Embryonic facial prominence (tissue), 1 donor: ENCODE data around the gene KYNU.
"Not testable (repeated sequence)": the region's sequence is repeated elsewhere in the genome, so short reads cannot be mapped to it uniquely, and the experiment has no call there.

Experiments used
- DNase-seq: peaks from one replicate; pipeline ENCODE4 v3.0.0-alpha.2; 2016; ENCODE audit errors: extremely low spot score

KYNU gene

DNA sequence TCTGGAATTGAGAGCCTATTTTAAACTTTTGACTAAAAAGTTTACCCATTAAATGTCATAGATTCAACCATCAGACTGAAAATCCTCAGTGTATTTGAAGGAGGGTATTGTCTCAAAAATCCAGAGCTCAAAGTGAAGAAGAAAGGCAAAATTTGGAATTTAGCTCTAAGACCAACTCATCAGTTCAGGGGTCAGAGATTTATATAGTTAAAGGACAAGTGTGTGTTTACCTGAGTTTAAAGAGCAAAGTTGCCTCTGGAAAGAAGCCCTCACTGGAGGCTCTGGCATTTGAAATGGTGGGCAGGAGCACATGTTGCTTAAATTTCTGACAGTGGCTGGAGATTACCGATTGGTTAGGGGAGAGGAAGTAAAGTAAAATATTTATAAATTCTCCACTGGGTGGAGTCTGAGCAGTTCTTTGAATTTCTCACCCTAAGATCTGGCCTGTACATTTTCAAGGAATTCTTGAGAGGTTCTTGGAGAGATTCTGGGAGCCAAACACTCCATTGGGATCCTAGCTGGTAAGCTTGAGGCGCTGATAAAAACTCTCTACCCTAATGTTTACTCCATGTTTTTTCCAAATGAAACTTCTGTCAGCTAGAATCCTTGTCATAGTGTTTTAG is at the start of gene KYNU:
KYNU (plus strand) TSS at position 449 of the 623 bp plus-strand sequence. CDS start 7,704 bp downstream, outside the sequence.
- no peak for DNase-seq

DNA sequence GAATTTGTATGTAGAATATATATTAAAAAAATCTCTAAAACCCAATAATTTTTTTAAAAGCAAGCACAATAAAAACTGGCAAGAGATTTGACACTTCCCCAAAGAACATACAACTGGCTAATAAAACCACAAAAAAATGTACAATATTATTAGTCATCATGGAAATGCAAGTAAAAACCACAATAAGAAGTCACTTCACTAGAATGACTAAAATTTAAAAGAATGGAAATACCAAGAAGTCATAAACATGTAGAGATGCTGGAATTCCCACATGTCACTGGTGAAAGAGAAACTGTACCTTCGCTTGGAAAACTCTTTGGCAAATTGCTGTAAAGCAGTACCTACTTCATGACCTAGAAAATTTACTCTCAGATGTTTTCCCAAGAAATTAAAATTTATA is 43.4 kb upstream of the KYNU start:
- no peak for DNase-seq

DNA sequence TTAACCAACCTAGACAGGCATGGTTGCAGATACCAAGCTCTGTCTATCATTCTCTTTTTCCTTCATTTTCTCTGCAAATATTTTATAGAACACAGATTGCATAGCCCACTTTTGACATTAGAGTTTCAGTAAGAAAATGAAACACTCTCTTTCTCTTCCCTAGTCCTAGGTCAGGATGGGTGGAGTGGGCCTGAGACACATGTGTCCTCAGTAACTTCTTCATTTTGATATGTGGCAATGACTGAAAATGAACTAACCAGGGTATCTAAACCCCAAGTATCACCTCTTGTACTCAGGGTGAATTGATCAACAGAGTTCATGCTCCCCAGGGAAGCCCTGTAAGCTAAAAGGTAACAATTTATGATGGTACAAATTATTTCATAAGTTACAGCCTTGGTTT is 37.0 kb upstream of the KYNU start:
- no peak for DNase-seq

GRCh38 chr2:142841788-142842187 is 35.7 kb upstream of the KYNU start:
- DNase-seq = no peak

- DNase-seq = no peak
These were observed 35.1 kb upstream of the KYNU start for GRCh38 chr2:142842369-142842768.

- no peak for DNase-seq
These were observed 33.7 kb upstream of the KYNU start for GRCh38 chr2:142843731-142844130.

GRCh38 chr2:142848023-142848606 is 29.3 kb upstream of the KYNU start:
- DNase-seq = no peak

DNA sequence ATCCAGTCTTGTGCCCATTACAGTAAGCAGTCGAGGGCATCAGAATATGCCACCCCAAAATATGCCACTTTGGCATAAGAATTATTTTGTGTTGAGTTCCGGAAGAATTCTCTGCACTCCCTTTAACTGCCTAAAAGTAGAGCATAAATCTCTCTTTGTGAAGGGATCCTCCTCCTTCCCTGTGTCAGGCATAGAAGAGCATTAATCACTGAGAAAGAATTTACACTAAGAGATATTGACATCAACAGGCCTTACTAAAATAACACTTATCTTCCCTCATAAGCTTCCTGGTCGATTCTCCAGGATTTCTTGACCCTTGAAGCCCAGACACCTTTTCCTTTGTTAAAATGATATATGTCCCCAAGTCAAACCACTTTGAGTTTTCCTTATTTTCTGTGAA is 27.6 kb upstream of the KYNU start:
- no peak for DNase-seq

DNA sequence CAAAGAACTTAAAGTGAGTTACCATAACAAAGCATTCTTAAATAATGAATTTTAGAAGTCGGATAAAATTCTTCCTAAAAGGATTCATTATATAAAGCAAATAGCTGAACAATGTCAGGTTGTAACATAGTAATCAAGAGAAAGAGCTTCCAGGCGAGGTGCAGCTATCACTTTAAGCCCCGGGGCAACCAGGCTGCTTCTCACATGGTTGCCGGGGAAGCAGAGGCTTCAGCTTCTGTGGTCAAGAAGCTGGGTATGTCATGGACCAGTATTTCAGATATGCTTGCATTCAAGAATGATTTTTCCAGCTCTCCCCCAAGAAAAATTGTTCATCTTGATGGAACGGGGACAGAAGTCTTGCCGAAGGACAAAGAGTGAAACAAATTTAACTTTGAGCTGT is 23.6 kb upstream of the KYNU start:
- DNase-seq = no peak

DNA sequence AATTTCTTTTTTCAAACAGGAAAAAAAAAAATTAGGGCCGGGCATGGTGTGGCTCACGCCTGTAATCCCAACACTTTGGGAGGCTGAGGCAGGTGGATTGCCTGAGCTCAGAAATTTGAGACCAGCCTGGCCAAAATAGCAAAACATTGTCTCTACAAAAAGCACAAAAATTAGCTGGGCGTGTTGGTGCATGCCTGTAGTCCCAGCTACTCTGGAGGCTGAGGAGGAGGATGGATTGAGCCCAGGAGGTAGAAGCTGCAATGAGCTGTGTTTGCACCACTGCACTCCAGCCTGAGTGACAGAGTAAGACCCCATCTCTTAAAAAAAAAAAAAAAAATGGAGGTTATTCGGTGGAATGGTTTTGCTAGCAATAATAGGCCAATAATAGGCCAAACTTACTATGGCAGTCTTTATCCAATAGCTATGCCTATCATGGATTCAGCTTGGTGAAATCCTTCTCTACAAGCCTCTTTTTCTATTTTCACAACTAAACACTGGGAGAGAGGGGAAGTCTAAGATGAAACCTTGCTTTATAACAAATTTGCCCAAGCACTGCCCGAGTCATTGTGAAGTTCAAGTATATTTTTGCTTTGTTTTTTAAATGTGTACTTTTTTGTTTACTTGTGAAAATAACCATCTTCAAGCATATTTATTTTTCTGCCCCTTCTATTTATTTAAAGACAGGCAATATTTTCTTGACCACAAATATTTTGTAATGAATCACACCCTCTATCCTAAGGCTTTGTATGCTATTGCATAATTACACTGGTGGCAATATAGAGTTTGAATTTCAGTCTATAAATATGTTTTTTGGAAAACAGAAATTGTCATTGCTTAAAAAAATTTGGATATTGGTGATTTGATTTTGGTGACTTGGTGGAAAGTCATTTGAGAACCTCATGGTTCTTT is 20.0 kb upstream of the KYNU start:
- DNase-seq = no peak

DNA sequence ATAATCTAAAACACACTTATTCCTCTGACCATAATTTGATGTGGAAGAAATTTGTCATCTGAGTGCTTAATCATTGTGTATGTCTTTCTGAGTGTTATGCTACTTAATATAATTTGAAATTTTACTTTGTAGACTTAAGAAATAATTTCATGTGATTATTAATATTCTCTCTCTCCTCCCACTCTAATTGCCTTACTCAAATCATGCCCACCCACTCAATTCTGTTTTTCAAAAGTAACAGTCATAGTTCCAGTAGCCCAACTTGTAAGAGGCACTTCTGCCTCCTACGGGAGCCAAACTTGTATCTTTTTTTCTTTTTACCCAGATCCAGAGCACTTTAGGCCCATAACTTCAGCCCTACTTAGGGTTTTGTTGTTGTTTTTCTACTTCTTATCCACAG is 18.5 kb upstream of the KYNU start:
- DNase-seq = no peak

GRCh38 chr2:142862299-142862698 is 15.2 kb upstream of the KYNU start:
- DNase-seq = no peak

GRCh38 chr2:142862847-142863246 is 14.6 kb upstream of the KYNU start:
- no peak for DNase-seq

DNA sequence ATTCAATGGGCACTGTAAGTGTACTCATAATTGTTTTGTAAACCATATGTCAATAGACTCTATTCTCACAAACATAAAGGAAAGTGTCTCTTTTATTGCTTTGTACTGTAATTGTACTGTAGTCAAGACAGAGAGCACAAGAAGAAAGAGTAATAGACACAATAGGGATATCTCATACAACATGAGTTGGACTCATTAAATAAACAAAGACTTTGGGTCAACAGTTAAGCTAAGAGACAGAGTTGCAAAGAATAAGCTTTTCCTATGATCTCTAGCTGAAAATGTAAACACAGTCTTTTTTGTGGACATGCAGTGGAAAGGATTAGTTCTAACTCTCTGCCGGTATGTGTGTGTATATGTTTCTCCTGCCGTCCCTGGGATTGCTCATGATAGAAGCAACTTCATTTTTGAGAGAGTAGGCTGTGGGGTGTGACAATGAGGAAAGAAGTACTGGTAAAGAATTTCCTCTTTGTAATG is 13.9 kb upstream of the KYNU start:
- no peak for DNase-seq

DNA sequence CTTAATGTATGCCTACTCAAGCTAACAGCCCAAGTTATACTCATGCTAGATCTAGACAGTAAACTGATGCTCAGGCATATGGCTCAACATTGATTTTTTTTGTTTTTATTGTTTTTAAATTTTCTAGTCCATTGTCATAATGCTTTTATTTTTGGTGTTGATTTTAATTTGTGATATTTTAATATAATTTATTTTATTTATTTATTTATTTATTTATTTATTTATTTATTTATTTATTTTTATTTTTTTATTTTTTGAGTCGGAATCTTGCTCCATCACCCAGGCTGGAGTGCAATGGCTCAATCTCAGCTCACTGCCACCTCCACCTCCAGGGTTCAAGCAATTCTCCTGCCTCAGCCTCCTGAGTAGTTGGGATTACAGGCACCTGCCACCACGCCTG is 12.9 kb upstream of the KYNU start:
- not testable (repeated sequence) for DNase-seq

DNA sequence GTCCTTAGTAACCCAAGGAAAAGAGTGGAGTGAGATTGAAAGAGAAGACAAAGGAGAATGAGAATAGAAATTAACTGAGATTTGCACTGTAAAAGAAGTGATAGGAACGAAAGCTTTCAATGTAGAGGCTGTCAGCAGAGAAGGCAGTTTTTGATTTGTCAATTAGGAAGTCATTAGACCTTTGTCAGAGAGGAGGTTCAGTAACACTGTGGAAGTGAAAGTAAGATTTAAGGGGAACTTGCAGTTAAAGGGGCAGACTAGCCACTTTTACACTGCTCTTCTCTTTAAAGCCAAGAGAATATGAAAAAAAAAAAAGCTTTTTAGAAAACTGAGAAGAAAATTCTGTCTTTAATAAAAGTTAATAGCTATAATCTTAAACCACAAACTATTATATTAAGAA is 11.5 kb upstream of the KYNU start:
- no peak for DNase-seq

DNA sequence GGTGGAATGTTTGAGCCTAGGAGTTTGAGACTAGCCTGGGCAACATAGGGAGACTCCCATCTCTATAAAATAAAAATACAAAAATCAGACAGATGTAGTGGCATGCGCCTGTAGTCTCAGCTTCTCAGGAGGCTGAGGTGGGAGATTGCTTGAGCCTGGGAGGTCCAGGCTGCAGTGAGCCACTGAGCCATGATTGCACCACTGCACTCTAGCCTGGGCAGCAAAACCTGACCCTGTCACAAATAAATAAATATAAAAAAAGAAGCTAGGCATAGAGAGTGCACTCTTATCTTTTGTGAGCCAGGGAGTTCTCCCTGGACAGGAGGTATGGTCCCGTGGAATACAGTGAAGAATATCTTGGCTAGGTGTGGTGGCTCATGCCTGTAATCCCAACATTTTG is 11.0 kb upstream of the KYNU start:
- DNase-seq = no peak

DNA sequence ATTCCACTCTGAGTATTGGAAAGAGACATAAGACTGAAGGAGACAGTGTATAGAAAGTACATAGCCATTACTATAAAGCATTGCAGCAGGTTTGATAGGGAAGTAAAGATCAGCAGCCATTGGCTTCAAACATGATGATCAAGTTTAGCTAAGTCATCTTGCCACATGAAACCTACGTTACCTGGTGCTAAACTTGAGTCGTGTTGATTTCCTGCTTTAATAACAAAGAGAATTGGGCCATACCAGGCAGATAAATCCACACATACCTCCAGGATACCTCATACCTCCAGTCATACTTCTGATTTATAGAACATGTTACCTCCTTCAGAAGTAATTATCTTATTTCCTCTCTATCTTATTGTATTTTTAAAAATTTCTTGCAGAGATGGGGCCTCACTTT is 10.3 kb upstream of the KYNU start:
- DNase-seq = no peak

DNA sequence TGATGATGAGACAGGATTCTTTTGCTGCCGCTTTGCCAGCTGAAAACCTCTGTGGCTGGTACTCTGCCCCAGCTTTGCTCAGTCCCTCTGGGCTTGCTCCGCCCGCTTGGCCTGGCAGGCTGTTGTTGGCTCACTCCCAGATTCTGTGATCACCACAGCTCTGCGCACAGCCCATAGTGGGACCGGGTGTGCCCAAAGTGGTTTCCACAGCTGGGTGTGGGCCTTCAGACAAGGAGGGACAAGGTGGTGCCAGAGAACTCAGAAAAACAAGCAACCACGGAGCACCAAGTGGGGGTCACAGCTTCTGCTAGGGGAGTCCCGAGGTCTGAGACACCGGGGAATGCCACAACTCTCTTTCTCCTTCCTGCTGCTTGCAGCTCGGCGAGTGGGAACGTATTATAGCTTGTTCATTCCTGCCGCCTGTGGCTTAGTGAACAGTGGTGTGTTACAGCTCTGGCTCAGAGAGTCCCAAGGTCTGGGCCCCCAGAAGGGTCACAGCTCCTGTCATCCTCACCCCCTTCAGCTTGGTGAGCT is 9.2 kb upstream of the KYNU start:
- no peak for DNase-seq

GRCh38 chr2:142869065-142869460 is 8.4 kb upstream of the KYNU start:
- DNase-seq = not testable (repeated sequence)

DNA sequence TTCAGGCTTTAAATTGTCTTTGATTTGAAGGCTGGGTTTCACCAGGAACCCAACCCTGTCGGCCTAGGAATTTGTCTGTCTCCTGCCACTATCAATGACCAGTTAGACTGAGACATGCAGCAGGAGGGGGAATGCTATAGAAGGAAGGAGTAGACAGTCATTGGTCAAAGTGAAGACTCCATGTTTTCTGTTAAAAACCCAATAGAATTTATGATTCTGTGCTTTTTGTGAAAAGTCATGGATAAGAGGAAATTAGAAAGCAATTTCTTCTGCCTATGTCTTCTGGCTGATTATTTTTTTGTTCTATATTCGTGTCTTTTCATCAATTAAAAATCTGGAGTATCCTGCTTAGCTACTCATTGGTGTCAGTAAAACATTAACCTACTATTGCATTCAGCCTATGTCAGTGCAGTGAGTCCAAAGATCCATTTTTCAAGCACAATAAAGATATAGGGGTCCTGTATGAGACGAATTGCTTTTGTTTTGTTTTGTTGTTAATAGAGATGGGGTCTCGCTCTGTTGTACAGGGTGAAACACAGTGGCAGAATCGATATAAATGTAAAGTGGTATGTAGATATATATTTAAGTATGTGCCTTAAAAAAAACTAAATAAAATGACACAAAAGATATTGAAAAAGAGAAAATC is 7.9 kb upstream of the KYNU start:
- no peak for DNase-seq

- no peak for DNase-seq
These were observed 6.9 kb upstream of the KYNU start for GRCh38 chr2:142870526-142870925.
